IPS-15b (cell line): ENCODE measurements around the gene SERPING1.

Experiments
- H3K27me3 ChIP-seq: one replicate; pipeline ENCODE4 v1.6.1; 2013; ENCODE audit warnings: low read length; ENCODE audit not compliant: control insufficient read depth, insufficient read depth
- H3K36me3 ChIP-seq: one replicate; pipeline ENCODE4 v1.6.1; 2013; ENCODE audit warnings: low read length; ENCODE audit not compliant: control insufficient read depth, insufficient read depth
- H3K4me1 ChIP-seq: one replicate; pipeline ENCODE4 v1.6.1; 2013; ENCODE audit warnings: mild to moderate bottlenecking, low read length; ENCODE audit not compliant: control insufficient read depth, insufficient read depth
- H3K4me3 ChIP-seq: one replicate; pipeline ENCODE4 v1.5.1; 2013; ENCODE audit warnings: low read depth, low read length
- H3K9ac ChIP-seq: one replicate; pipeline ENCODE4 v1.6.1; 2013; ENCODE audit warnings: low read depth, mild to moderate bottlenecking, low read length
- H3K9me3 ChIP-seq: one replicate; pipeline ENCODE4 v1.6.1; 2013; ENCODE audit warnings: mild to moderate bottlenecking, low read length; ENCODE audit not compliant: control insufficient read depth, insufficient read depth

The SERPING1 gene

DNA sequence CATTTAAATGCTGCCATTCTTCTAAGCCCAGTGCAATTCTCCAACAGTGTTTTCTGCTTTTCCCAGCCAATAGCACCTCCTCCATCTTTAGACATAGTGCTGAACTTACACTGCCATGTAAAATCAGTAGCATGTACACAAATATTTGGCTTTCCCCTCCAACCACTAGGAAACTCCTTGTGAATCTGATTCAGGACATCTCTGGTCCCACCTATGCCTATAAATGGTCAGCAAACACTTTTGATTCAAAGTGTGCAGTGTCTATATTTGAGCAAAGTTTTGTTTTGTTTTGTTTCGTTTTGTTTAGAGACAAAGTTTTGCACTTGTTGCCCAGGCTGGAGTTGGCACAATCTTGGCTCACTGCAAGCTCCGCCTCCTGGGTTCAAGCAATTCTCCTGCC lies 27.4 kb downstream of the SERPING1 start:
- H3K9ac ChIP-seq: no peak overlapping the region
- H3K27me3 ChIP-seq: no peaks in the 10 kb centered on the region
- no peak overlapping the region for H3K4me3 ChIP-seq
- H3K4me1 ChIP-seq: no peaks in the 10 kb centered on the region
- no peaks in the 10 kb centered on the region for H3K36me3 ChIP-seq
- peaks cover 4% of the 10 kb centered on the region for H3K9me3 ChIP-seq

DNA sequence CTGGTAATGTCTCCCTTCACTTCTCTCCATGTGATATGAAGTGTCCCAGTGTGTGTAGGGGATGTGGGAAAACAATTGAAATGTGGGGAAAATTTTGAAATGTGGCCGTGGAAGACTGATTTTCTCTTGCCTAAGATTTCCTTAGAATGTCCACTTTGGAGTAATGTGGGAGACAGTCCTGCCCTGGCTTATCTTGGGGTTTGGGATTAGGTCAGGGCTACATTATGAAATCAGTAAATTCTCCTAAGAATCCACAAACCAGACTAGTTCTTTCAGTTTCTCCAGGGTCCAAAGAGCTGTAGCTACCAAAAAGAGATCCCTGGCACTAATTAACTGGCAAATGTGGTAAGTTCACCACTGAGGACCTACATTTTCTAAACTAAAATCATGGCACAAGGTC lies 29.4 kb downstream of the SERPING1 start:
- H3K9ac ChIP-seq: no peak overlapping the region
- peaks cover 3% of the 10 kb centered on the region for H3K27me3 ChIP-seq
- H3K36me3 ChIP-seq: no peaks in the 10 kb centered on the region
- H3K9me3 ChIP-seq: no peaks in the 10 kb centered on the region
- H3K4me1 ChIP-seq: no peaks in the 10 kb centered on the region
- H3K4me3 ChIP-seq: no peak overlapping the region

DNA sequence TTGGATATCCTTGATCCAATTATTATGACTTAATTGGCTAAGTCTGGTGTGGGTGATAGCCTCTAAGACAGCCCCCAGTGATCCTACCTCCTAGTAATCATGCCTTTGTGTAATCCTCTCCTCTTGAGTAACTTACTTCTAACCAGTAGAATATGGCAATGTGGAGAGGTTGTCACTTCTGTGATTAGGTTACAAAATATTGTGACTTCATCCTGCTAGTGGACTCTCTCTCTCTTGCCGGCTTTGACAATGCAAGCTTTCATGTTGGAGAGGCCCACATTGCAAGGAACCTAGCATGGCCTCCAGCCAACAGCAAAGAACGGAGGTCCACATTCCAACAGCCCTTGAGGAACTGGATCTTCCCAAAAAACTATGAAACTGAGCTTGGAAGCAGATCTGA lies 32.7 kb downstream of the SERPING1 start:
- H3K36me3 ChIP-seq: no peaks in the 10 kb centered on the region
- no peaks in the 10 kb centered on the region for H3K9me3 ChIP-seq
- H3K27me3 ChIP-seq: peaks cover 9% of the 10 kb centered on the region
- H3K4me1 ChIP-seq: no peaks in the 10 kb centered on the region
- H3K4me3 ChIP-seq: no peak overlapping the region
- H3K9ac ChIP-seq: no peak overlapping the region

DNA sequence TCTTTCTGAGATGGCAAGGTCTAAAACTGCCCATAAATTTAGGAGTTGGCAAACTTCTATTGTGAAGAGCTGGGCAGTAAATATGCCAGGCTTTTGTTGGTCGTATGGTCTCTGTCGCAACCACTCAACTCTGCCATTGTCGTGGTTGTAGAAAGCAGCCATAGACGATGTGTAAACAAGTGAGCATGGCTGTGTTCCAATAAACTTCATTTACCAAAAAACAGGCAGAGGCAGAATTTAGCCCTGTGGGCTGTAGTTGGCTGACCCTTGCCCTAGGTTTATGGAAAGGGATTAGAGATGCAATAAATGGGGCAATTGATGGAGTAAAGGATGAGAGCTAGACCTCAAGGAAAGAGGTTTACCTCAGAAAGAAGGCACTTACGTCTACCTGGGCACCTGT lies 34.6 kb downstream of the SERPING1 start:
- Histone ChIP-seq H3K9me3 (no peaks in the 10 kb centered on the region), H3K27me3 (peaks cover 9% of the 10 kb centered on the region), H3K9ac (no peak overlapping the region), H3K4me1 (no peaks in the 10 kb centered on the region), H3K4me3 (no peak overlapping the region), H3K36me3 (no peaks in the 10 kb centered on the region)

DNA sequence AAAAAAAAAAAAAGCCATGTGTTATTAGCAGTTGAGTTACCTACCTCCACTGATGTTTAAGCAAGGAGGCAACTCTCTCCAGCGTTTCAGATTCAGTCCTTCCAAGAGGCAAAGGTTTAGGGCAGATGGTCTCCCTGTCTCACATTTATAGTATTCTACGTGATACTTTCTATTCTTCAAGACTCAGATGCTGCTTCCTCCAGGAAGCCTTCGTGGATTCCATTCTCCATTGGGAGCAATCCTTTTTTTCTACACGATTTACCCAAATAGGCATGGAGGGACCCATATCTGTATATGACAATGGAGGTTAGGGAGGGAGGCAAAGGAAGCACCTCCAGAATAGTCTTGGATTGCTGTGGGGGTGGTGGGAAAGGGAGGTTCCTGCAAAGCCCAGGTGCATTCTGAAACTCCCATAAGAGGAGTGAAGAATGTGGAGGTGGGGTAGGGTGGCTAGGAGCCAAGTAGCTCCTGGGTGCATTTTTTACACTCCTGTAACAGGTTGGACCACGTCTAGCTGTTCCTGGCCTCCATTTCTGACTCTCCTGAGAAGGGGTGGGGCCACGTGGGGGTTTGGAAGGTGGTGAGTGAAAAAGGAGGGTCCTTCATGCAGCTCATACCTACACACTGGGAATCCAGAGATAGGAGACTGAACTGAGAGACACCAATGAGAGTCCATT lies 36.0 kb downstream of the SERPING1 start:
- Histone ChIP-seq H3K9me3 (no peaks in the 10 kb centered on the region), H3K9ac (no peak overlapping the region), H3K27me3 (peaks cover 9% of the 10 kb centered on the region), H3K4me3 (no peak overlapping the region), H3K36me3 (no peaks in the 10 kb centered on the region), H3K4me1 (no peaks in the 10 kb centered on the region)

DNA sequence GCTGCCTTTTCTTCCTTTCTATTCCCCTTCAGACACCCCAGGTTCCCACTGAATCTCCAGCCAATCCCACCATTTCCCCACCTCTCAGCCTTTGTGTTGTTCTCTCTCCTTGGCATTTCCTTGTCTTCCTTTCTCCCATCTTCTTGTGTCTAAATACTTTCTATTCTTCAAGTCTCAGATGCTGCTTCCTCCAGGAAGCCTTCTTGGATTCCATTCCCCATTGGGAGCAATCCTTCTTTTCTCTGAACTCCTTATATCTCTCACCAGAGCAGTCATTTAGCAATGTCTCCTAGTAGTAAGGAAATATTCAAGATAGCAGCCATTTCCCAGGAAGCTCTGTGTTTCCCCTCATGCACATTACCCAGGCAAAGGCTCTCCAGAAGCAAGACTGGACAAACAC lies 36.8 kb downstream of the SERPING1 start:
- Histone ChIP-seq H3K27me3 (peaks cover 9% of the 10 kb centered on the region), H3K4me3 (no peak overlapping the region), H3K4me1 (no peaks in the 10 kb centered on the region), H3K9me3 (no peaks in the 10 kb centered on the region), H3K36me3 (no peaks in the 10 kb centered on the region), H3K9ac (no peak overlapping the region)

DNA sequence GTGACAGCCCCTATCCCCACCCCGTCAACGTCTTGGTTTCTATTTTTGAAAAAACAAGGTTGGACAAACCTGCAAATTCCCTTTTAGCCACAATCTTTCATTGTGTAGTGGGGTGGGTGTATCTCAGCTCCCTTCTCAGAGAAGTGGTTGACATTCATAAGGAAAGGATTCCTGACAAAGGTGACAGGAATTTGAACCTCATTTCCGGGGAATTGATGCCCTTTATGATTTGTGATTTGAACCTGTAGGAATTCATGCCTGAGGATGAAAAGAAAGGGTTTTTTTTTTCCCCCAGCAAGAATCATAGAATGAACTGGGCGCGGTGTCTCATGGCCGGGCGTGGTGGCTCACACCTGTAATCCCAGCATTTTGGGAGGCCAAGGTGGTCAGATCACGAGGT lies 37.8 kb downstream of the SERPING1 start:
- Histone ChIP-seq H3K27me3 (peaks cover 9% of the 10 kb centered on the region), H3K4me1 (peaks cover 2% of the 10 kb centered on the region), H3K9me3 (no peaks in the 10 kb centered on the region), H3K36me3 (peaks cover 4% of the 10 kb centered on the region), H3K9ac (no peak overlapping the region), H3K4me3 (no peak overlapping the region)

DNA sequence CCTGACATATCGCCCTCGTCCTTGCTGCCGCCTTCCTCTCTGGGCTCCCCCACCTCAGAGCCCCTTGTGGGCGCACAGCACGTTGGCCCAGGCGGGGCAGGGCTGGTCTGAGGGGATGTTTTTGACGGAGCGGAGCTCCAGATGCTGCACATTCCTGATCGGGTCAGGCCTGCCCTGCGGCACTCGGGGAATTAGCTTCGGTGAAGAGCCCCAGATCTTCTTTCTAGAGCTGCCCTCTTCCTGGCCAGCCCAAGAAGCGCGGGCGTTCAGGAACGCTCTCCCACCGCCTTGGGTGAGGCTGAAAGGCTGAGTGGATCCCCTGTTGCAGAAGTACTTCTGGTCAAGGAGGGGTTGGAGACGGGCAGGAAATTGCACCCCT lies 40.1 kb downstream of the SERPING1 start:
- H3K9ac ChIP-seq: peak overlapping the region; percentile 85
- peak overlapping the region; percentile 66 for H3K4me3 ChIP-seq
- H3K27me3 ChIP-seq: peaks cover 5% of the 10 kb centered on the region
- peaks cover 4% of the 10 kb centered on the region for H3K36me3 ChIP-seq
- H3K9me3 ChIP-seq: no peaks in the 10 kb centered on the region
- peaks cover 18% of the 10 kb centered on the region for H3K4me1 ChIP-seq

DNA sequence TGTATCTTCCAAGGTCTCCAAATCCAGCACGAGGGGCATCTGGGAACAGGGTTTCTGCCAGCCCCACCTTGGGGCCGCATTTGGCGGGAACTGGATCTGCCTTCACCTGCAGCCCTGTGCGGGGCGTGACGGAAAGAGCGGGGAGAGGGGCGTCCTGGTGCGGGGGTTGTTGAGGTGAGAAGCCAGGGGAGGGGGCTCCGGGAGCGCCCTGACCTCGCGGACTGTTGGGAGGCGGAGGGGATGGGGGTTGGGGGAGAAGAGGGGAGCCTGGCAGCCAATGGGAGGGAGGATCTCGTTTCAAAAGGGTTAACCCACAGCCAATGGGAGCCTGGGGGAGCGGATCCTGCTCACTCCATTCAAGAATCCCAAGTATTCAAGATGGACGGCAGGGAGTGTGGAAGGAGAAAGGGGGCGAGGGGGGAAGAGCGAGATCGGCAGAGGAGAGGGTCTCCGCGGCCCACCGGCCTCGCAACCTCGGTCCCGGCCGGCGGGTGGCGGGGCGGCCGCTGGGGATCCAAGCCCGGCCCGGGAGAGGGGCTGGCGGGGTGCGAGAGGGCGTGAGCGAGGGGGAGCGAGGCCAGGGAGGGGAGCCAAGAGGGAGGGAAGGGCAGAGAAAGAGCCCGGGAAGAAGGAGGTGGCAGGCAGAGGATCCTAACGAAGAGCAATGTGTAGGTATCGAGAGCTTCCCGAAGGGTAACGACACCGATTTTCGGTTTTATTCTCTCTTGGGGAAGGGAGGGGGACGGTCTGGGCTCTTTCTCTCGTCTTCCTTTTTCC lies 40.7 kb downstream of the SERPING1 start:
- peak overlapping the region; percentile 99 for H3K9ac ChIP-seq
- H3K4me3 ChIP-seq: peak overlapping the region; percentile 99
- H3K27me3 ChIP-seq: peaks cover 4% of the 10 kb centered on the region
- no peaks in the 10 kb centered on the region for H3K9me3 ChIP-seq
- H3K4me1 ChIP-seq: peaks cover 21% of the 10 kb centered on the region
- peaks cover 4% of the 10 kb centered on the region for H3K36me3 ChIP-seq

DNA sequence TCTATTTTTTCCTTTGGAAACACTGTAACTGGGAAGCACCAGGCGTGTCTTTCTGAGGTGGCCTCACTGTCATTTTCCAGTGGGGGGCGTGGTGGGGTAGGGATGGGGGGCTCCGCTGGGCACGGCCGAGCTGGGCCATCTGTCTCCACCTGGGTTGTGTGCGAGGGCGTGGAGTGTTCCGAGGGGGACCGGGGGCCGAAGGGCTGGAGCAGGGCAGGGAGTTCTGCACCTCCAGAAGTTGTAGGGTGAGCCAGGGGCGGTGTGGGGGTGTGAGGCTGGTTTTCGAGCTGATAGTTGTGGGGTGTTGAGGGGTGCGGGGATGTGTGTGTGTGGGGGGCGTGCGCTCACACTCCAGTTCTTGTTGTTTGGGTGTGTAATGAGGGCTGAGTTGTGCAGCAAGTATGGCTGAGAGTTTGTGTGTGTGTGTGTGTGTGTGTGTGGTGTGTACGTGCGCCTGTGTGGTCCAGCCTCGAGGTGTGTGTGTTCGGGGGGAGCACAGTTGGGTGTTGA lies 41.4 kb downstream of the SERPING1 start:
- Histone ChIP-seq H3K27me3 (peaks cover 3% of the 10 kb centered on the region), H3K4me1 (peaks cover 27% of the 10 kb centered on the region), H3K4me3 (peak overlapping the region; percentile 99), H3K36me3 (peaks cover 4% of the 10 kb centered on the region), H3K9me3 (no peaks in the 10 kb centered on the region), H3K9ac (peak overlapping the region; percentile 99)

DNA sequence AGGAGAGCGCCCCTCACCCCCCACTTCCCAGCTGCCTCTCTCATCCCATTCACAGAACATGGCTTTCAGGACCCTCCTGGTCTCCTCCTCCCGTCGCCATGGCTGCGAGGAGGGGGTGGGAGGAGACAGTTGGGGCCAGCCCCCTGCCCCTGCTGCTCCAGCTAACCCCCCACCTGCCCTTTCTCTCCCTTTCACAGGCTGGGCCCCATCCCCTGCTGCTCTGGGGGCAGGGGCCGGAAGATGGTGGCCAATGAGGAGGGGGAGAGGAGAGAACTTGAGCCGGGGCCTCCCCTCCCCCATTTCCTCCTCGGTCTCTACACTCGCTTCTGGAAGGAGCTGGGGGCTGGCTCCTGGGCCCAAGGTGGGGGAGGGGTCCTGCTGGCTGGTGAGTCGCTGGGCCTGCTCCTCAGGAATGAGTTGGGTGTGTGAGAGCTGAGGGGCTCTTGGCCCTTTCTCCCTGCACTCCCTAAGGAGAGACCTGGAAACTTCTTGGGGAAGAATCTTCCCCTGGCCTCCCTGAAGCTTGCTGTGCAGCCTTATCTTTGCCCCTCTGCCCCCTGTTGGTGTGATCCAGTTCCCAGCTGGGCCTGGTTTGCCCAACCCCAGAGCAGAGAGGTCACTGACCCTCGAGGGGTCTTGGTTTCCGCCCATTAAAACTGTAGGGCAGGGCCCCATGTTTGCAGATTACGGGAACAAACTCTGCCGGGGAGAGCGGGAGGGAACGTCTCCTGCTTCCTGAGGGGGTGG lies 42.0 kb downstream of the SERPING1 start:
- Histone ChIP-seq H3K9ac (peak overlapping the region; percentile 98), H3K9me3 (no peaks in the 10 kb centered on the region), H3K4me3 (peak overlapping the region; percentile 99), H3K4me1 (peaks cover 28% of the 10 kb centered on the region), H3K36me3 (peaks cover 4% of the 10 kb centered on the region), H3K27me3 (no peaks in the 10 kb centered on the region)
